Hematopoietic multipotent progenitor cell treated with erythropoietin and hydrocortisone succinate and interleukin-3 and kit ligand, for 8 days (in vitro differentiated cells): ENCODE data around the gene ANO10.
"Not testable (repeated sequence)": the region's sequence is repeated elsewhere in the genome, so short reads cannot be mapped to it uniquely, and the experiment has no call there.

ENCODE experiments used
- DNase-seq: peaks from one replicate; pipeline ENCODE4 v3.0.0-alpha.2; 2015

ANO10 gene

GRCh38 chr3:43573576-43573975 is 48.2 kb downstream of the ANO10 start:
- no peak for DNase-seq

DNA sequence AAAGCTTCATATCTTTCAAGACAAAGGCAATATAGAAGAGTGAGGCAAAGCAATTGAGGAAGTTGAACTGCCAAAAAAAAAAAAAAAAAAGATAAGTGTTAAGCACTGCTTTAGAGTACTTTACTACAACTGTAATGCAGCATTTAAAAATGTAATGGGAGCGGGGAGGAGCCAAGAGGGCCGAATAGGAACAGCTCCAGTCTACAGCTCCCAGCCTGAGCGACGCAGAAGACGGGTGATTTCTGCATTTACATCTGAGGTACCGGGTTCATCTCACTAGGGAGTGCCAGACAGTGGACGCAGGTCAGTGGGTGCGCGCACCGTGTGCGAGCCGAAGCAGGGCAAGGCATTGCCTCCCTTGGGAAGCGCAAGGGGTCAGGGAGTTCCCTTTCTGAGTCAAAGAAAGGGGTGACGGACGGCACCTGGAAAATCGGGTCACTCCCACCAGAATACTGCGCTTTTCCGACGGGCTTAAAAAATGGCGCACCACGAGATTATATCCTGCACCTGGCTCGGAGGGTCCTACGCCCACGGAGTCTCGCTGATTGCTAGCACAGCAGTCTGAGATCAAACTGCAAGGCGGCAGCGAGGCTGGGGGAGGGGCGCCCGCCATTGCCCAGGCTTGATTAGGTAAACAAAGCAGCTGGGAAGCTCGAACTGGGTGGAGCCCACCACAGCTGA is 56.0 kb downstream of the ANO10 start:
- not testable (repeated sequence) for DNase-seq

- no peak for DNase-seq
Measured at GRCh38 chr3:43559961-43560360, 61.9 kb downstream of the ANO10 start.

- no peak for DNase-seq
Measured at GRCh38 chr3:43558171-43558570, 63.6 kb downstream of the ANO10 start.

- DNase-seq: no peak
Measured at GRCh38 chr3:43549626-43550290, 72.1 kb downstream of the ANO10 start.

DNA sequence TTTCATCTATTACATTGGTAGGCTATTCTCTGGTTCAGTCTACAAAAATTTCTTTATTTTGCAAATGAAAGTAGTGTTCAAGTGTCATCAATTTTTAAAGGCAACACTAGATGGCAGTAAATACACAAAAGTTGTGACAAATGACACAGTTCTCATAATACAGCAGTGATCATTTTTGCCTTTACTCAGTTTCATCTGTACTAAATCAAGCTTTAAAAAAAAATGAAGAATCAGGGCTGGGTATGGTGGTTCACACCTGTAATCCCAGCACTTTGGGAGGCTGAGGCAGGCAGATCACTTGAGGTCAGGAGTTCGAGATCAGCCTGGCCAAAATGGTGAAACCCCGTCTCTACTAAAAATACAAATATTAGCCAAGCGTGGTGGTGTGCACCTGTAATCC is 77.5 kb downstream of the ANO10 start:
- peak; percentile 79 for DNase-seq

DNA sequence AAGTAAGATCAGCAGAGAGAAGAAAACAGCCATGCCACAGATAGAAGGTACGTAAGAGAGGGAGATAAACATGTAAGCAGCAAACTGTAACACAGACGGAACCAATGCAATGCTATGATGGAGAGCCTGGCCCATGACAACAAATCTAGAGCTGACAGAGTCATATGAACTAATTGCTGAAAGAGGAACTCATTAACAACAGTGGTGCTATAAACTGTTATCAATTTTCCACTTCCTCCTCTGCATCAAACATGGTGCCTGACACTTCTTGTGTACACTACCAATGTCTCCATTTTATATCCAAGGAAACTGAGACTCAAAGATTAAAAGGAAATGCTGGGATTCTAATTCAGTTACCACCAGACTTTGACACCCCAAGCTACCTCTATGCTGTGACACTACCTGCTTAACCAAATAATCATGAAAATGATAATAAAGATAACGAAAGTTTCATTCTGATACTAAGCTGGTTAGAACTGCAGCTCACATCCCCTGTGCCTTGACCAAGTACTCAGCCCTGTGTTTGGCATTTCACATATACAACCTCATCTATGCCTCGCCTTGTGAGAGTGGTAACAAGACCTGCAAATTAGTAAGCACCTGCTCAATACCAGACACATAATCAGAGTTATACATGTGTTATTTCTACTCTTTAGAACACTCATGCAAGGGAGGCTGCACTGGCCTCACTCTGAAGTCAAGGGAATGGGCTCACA is 79.3 kb downstream of the ANO10 start:
- peak; percentile 8 for DNase-seq

DNA sequence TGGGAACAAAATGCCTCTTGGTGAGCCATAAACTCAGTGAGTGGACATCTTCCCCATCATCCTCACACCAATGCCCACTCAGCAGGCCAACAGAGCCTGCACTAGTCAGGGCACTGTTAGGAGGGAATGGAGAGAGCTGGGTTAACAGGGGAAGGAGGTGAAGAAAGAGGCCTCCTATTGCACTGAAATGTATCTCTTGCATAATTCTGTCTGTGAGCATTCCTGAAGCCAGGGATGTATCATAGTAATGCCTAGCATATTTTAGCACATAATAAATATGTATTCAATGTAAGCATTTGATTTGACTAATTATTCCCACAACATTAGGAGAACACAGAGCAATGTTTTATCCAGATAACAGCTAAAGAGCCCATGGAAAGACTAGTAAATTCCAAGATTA is 81.2 kb downstream of the ANO10 start:
- DNase-seq: no peak

DNA sequence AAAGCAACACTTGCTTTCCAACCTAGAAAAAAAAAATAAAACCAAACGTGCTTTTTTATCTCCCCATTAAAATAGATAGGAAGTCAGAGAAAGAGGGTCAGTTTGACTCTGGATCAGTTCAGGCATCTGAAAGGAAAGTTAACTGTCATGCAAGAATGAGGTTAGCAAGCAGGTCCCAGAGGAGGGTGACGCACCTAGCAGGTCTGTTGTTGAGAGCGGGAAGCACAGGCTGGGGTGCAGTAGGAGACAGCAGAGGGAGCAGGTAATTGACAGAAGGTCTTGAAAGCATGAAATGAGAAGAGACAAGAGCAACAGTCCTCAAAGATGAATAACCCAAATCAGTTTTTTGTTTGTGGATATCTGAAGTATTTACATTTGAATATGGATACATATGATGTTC is 82.5 kb downstream of the ANO10 start:
- DNase-seq: no peak

DNA sequence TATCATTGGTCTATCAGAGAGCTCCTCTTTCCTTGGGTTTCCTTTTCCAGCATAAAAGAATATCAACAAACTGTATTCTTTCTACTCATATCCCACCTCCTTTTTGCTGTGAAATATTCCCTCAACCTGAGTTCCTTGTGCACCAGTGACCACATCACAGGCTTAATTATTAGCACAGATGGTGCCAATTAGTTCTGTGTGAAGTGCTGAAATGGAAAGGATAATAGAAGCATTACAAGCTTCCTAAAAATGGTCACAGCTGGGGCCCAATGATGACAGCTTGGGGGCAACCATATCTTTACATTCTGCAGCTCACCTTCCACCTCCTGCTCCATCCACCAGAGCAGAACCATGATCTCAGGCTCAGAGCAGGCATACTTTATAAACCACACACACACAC is 84.6 kb downstream of the ANO10 start:
- DNase-seq: no peak

DNA sequence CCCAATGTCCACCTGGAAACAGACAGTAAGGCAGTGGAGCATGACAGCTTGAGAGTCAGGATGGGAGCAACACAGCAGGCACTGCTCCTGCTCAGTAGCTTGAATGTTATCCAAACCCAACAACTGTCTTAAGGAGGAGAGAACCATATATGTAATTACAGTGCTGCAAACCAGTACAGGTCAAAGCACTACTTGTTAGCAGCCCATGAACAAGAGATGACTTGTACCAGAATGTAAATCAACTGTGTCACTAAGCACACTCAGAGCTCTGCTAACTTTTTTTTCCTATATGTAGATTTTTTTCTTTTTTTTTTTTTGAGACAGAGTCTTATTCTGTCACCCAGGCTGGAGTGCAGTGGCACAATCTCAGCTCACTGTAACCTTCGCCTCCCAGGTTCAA is 87.1 kb downstream of the ANO10 start:
- no peak for DNase-seq

DNA sequence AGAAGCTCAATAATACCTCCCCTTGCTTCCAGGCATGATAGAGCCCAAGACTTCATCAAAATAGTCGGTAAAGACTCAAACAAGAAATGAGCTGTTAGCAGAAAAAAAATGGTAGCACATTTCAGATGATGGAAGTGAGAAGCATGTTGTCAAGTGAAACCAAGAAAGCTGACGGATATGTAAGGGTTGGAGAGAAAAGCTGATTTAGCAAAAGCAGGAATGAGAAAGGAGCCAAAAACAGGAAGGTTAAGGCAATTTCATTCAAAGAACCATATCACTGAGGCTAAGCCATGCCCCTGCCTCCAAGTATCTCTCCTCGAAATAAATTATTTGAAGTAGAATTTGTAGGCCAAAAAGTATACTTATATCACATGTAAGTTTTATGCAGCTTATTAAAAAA is 88.8 kb downstream of the ANO10 start:
- DNase-seq: no peak

DNA sequence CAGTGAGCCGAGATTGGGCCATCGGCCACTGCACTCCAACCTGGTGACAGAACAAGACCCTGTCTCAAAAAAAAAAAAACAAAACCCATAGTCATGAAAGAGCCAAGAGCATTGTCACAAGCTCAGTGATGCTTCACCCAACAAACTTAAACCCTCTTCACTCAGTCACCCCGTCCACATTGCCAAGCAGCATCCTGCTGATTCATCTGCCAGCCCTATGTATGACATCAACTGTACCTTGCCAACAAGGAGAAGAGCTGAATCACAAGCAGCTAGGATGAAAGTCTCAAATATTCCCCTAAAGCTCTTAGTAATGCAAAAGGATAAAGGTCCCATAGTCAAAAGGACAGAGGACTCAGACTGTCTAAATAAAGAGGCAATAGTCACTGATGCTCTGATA is 90.0 kb downstream of the ANO10 start:
- no peak for DNase-seq

DNA sequence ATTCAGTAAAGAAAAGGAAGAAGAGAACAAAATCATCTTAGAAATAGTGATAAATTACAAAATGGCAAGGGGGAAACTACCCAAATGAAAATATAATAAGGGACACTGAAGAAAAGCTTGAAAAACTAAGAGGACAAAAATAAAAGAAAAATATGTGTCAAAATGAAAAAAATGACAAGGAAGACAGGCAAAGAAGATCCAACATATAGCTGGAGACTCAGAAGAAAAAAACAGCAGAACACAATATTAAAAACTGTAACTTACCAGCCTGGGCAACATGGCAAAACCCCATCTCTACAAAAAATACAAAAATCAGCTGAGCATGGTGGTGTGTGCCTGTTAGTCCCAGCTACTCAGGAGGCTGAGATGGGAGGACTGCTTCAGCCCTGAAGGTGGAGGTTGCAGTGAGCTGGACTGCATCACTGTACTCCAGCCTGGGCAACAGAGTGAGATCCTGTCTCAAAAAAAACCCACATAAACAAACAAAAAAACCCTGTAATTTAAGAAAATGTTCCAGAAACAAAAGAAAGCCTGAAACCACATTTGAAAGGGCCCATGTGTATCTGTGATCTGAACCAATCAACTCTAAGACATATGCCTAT is 93.2 kb downstream of the ANO10 start:
- no peak for DNase-seq

GRCh38 chr3:43526956-43527355 is 94.9 kb downstream of the ANO10 start:
- DNase-seq: no peak

- DNase-seq: no peak
Measured at GRCh38 chr3:43525941-43526607, 95.7 kb downstream of the ANO10 start.

DNA sequence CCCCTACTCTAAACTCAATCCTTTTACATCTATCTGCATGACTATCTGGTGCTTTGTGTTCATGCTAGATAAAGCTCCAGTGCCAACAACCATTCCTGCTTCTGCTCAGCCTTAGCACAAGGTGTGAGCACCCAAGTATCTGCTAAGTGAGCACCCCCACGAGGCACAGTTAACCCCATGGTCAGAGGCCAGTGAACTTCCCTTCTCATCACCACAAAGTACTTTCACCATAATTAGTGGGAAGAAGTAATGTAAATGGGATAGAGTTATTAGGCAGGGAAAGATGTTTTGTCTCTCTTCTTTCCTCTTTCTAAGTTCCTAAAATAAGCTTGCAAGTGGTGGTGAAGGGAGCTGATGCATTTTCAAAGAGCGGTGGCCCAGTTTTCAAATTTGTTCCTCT is 96.4 kb downstream of the ANO10 start:
- DNase-seq: no peak

- no peak for DNase-seq
Measured at GRCh38 chr3:43523454-43524053, 98.3 kb downstream of the ANO10 start.

- no peak for DNase-seq
Measured at GRCh38 chr3:43522727-43523362, 99.0 kb downstream of the ANO10 start.

GRCh38 chr3:43521941-43522340 is 99.9 kb downstream of the ANO10 start:
- no peak for DNase-seq

- not testable (repeated sequence) for DNase-seq
Measured at GRCh38 chr3:43518515-43518914, 103.3 kb downstream of the ANO10 start.

- no peak for DNase-seq
Measured at GRCh38 chr3:43515970-43516635, 105.7 kb downstream of the ANO10 start.
